Mesodermal cell (in vitro differentiated cells): ENCODE results near the gene PPP3CA.

Source experiments
- H3K27ac ChIP-seq: 2 replicates; pipeline ENCODE4 v1.7.0; 2013; ENCODE audit warnings: mild to moderate bottlenecking, low read depth, low read length, moderate library complexity; ENCODE audit not compliant: severe bottlenecking
- H3K36me3 ChIP-seq: 2 replicates; pipeline ENCODE4 v1.7.1; 2013; ENCODE audit warnings: mild to moderate bottlenecking, low read length, moderate library complexity; ENCODE audit not compliant: control insufficient read depth, insufficient read depth
- H3K4me1 ChIP-seq: one replicate; pipeline ENCODE4 v1.7.1; 2013; ENCODE audit warnings: mild to moderate bottlenecking, low read length; ENCODE audit not compliant: insufficient read depth, control insufficient read depth, poor library complexity, severe bottlenecking
- H3K4me3 ChIP-seq: 2 replicates; pipeline ENCODE4 v1.7.0; 2013; ENCODE audit warnings: low read length, control low read depth, mild to moderate bottlenecking; ENCODE audit not compliant: insufficient read depth, poor library complexity, severe bottlenecking; ENCODE audit errors: extremely low read depth
- H3K9me3 ChIP-seq: 2 replicates; pipeline ENCODE4 v1.7.1; 2013; ENCODE audit warnings: mild to moderate bottlenecking, low read length, moderate library complexity; ENCODE audit not compliant: control insufficient read depth
- WGBS, 2 experiments: methylation state at CpG; one replicate each; pipeline ENCODE4 v1.1.5; 2013; ENCODE audit warnings: missing lambda C conversion rate in 2 of 2; ENCODE audit not compliant: insufficient coverage in 2 of 2; 5-methylcytosine and 5-hydroxymethylcytosine counted together

PPP3CA gene

GRCh38 chr4:101050088-101050836 is 297.1 kb downstream of the PPP3CA start:
- Histone ChIP-seq H3K27ac (no peak overlapping the region), H3K4me1 (no peaks in the 10 kb centered on the region), H3K9me3 (no peaks in the 10 kb centered on the region), H3K36me3 (no peaks in the 10 kb centered on the region), H3K4me3 (no peak overlapping the region)
- WGBS, 2 experiments = 100% methylated on average over 2 of the region's 6 CpGs; no CpG with 5 or more reads in 1 of the 2 experiments

GRCh38 chr4:101049549-101050001 is 297.8 kb downstream of the PPP3CA start:
- no peaks in the 10 kb centered on the region for H3K9me3 ChIP-seq
- H3K4me1 ChIP-seq = no peaks in the 10 kb centered on the region
- no peak overlapping the region for H3K4me3 ChIP-seq
- no peaks in the 10 kb centered on the region for H3K36me3 ChIP-seq
- H3K27ac ChIP-seq = no peak overlapping the region
- 72 to 95% methylated on average over 2 to 3 of the region's 5 CpGs for WGBS, 2 experiments

- H3K9me3 ChIP-seq = no peaks in the 10 kb centered on the region
- 56 to 78% methylated on average over 1 of the region's 1 CpG for WGBS, 2 experiments
- no peaks in the 10 kb centered on the region for H3K36me3 ChIP-seq
- no peak overlapping the region for H3K27ac ChIP-seq
- no peak overlapping the region for H3K4me3 ChIP-seq
- H3K4me1 ChIP-seq = no peaks in the 10 kb centered on the region
Observed at GRCh38 chr4:101044766-101045165, 302.6 kb downstream of the PPP3CA start.

- no CpG with 5 or more reads among the region's 1 CpG for WGBS, 2 experiments
- Histone ChIP-seq H3K4me3 (no peak overlapping the region), H3K9me3 (no peaks in the 10 kb centered on the region), H3K4me1 (no peaks in the 10 kb centered on the region), H3K36me3 (no peaks in the 10 kb centered on the region), H3K27ac (no peak overlapping the region)
Observed at GRCh38 chr4:101042847-101043246, 304.5 kb downstream of the PPP3CA start.

- no peaks in the 10 kb centered on the region for H3K4me1 ChIP-seq
- no peak overlapping the region for H3K27ac ChIP-seq
- no CpG with 5 or more reads among the region's 2 CpGs for WGBS, 2 experiments
- H3K4me3 ChIP-seq = no peak overlapping the region
- H3K36me3 ChIP-seq = no peaks in the 10 kb centered on the region
- H3K9me3 ChIP-seq = no peaks in the 10 kb centered on the region
Observed at GRCh38 chr4:101040776-101041175, 306.6 kb downstream of the PPP3CA start.

- H3K4me3 ChIP-seq = no peak overlapping the region
- no CpG with 5 or more reads among the region's 5 CpGs for WGBS, 2 experiments
- H3K4me1 ChIP-seq = no peaks in the 10 kb centered on the region
- H3K36me3 ChIP-seq = no peaks in the 10 kb centered on the region
- H3K9me3 ChIP-seq = no peaks in the 10 kb centered on the region
- no peak overlapping the region for H3K27ac ChIP-seq
Observed at GRCh38 chr4:101039367-101039766, 308.0 kb downstream of the PPP3CA start.

- no CpG with 5 or more reads among the region's 1 CpG for WGBS, 2 experiments
- no peak overlapping the region for H3K27ac ChIP-seq
- no peak overlapping the region for H3K4me3 ChIP-seq
- H3K36me3 ChIP-seq = no peaks in the 10 kb centered on the region
- H3K9me3 ChIP-seq = no peaks in the 10 kb centered on the region
- no peaks in the 10 kb centered on the region for H3K4me1 ChIP-seq
Observed at GRCh38 chr4:101037938-101038413, 309.4 kb downstream of the PPP3CA start.

GRCh38 chr4:101037249-101037648 is 310.1 kb downstream of the PPP3CA start:
- Histone ChIP-seq H3K9me3 (no peaks in the 10 kb centered on the region), H3K27ac (no peak overlapping the region), H3K4me3 (no peak overlapping the region), H3K36me3 (no peaks in the 10 kb centered on the region), H3K4me1 (no peaks in the 10 kb centered on the region)
- WGBS, 2 experiments = 92 to 93% methylated on average over 2 of the region's 3 CpGs

GRCh38 chr4:101035487-101035886 is 311.8 kb downstream of the PPP3CA start:
- peaks cover 4% of the 10 kb centered on the region for H3K4me1 ChIP-seq
- H3K4me3 ChIP-seq = no peak overlapping the region
- WGBS, 2 experiments = 90 to 93% methylated on average over 1 to 2 of the region's 2 CpGs
- no peak overlapping the region for H3K27ac ChIP-seq
- no peaks in the 10 kb centered on the region for H3K9me3 ChIP-seq
- H3K36me3 ChIP-seq = no peaks in the 10 kb centered on the region

GRCh38 chr4:101033986-101034385 is 313.3 kb downstream of the PPP3CA start:
- Histone ChIP-seq H3K4me1 (peaks cover 4% of the 10 kb centered on the region), H3K36me3 (no peaks in the 10 kb centered on the region), H3K4me3 (no peak overlapping the region), H3K9me3 (no peaks in the 10 kb centered on the region), H3K27ac (no peak overlapping the region)
- WGBS, 2 experiments = 88 to 100% methylated on average over 2 to 3 of the region's 3 CpGs

- Histone ChIP-seq H3K36me3 (no peaks in the 10 kb centered on the region), H3K4me1 (peaks cover 4% of the 10 kb centered on the region), H3K27ac (no peak overlapping the region), H3K4me3 (no peak overlapping the region), H3K9me3 (no peaks in the 10 kb centered on the region)
- WGBS, 2 experiments = 78 to 100% methylated on average over 1 of the region's 3 CpGs
Observed at GRCh38 chr4:101032541-101032940, 314.8 kb downstream of the PPP3CA start.
